HG03095 (cell line): ENCODE data around the gene GOLGA6L9.
"Not testable (repeated sequence)": the region's sequence is repeated elsewhere in the genome, so short reads cannot be mapped to it uniquely, and the experiment has no call there.

Experiments used
- ATAC-seq: cut with Tn5 transposase; IDR thresholded peaks from one replicate; pipeline ENCODE4 v1.9.1; 2021; ENCODE audit warnings: moderate library complexity; ENCODE audit not compliant: unreplicated experiment

The GOLGA6L9 gene

GRCh38 chr15:82465629-82466028 is 36.0 kb downstream of the GOLGA6L9 start:
- ATAC-seq = not testable (repeated sequence)

GRCh38 chr15:82468205-82468604 is 38.6 kb downstream of the GOLGA6L9 start:
- ATAC-seq = peak; percentile 87

- ATAC-seq = not testable (repeated sequence)
These were observed 39.8 kb downstream of the GOLGA6L9 start for GRCh38 chr15:82469381-82469780.

GRCh38 chr15:82472269-82472982 is 42.8 kb downstream of the GOLGA6L9 start:
- not testable (repeated sequence) for ATAC-seq

GRCh38 chr15:82474596-82475325 is 45.1 kb downstream of the GOLGA6L9 start:
- ATAC-seq = not testable (repeated sequence)

GRCh38 chr15:82475345-82475967 is 45.8 kb downstream of the GOLGA6L9 start:
- ATAC-seq = not testable (repeated sequence)

GRCh38 chr15:82476697-82477342 is 47.2 kb downstream of the GOLGA6L9 start:
- ATAC-seq = not testable (repeated sequence)

- ATAC-seq = not testable (repeated sequence)
These were observed 47.9 kb downstream of the GOLGA6L9 start for GRCh38 chr15:82477343-82478057.
